OCI-LY3 (cell line): ENCODE results near the gene COL4A3.

ENCODE experiments used
- H2AFZ ChIP-seq: fragments of 200-600, 300-600 bp; shearing (Covaris generic); 2 replicates; pipeline ENCODE4 v1.6.0; 2014; ENCODE audit warnings: antibody characterized with exemption, low read depth, low read length
- H3K27ac ChIP-seq: fragments of 200-600, 300-600 bp; sonication (generic); 2 replicates; pipeline ENCODE4 v1.5.1; 2014; ENCODE audit warnings: mild to moderate bottlenecking, low read length, moderate library complexity, mixed read lengths
- H3K27me3 ChIP-seq: fragments of 200-600, 300-600 bp; sonication (generic); 2 replicates; pipeline ENCODE4 v1.6.1; 2014; ENCODE audit warnings: low read depth, low read length, mixed read lengths
- H3K36me3 ChIP-seq: fragments of 200-600, 300-600 bp; sonication (generic); replicated peaks from 2 replicates; pipeline ENCODE3; 2014; ENCODE audit warnings: low read depth, low read length, mixed read lengths
- H3K4me1 ChIP-seq: fragments of 300-600, 200-600 bp; sonication (generic); 2 replicates; pipeline ENCODE4 v1.6.1; 2014; ENCODE audit warnings: low read length, mixed read lengths
- H3K4me2 ChIP-seq: fragments of 200-600, 300-600 bp; sonication (generic); 2 replicates; pipeline ENCODE4 v1.6.1; 2014; ENCODE audit warnings: low read length, mixed read lengths
- H3K4me3 ChIP-seq: fragments of 300-600, 200-600 bp; sonication (generic); 2 replicates; pipeline ENCODE4 v1.5.1; 2014; ENCODE audit warnings: antibody characterized with exemption, mild to moderate bottlenecking, low read length, moderate library complexity
- H3K79me2 ChIP-seq: fragments of 300-600, 200-600 bp; shearing (Covaris generic); 2 replicates; pipeline ENCODE4 v1.6.1; 2014; ENCODE audit warnings: mild to moderate bottlenecking, low read length, mixed read lengths
- H3K9ac ChIP-seq: fragments of 300-600, 200-600 bp; shearing (Covaris generic); 2 replicates; pipeline ENCODE4 v1.6.0; 2014; ENCODE audit warnings: mild to moderate bottlenecking, low read length, moderate library complexity
- H3K9me3 ChIP-seq: fragments of 200-600, 300-600 bp; shearing (Covaris generic); 2 replicates; pipeline ENCODE4 v1.6.1; 2014; ENCODE audit warnings: low read length, mixed read lengths; ENCODE audit not compliant: insufficient read depth
- H4K20me1 ChIP-seq: fragments of 200-600, 300-600 bp; sonication (generic); 2 replicates; pipeline ENCODE4 v1.6.1; 2016; ENCODE audit warnings: low read length, mixed read lengths; ENCODE audit not compliant: insufficient read depth
- CTCF ChIP-seq: fragments of 200-600, 300-600 bp; sonication (generic); IDR thresholded peaks from 2 replicates; pipeline ENCODE4 v1.5.1; 2014; ENCODE audit warnings: antibody characterized with exemption, low read length, low read depth
- EZH2phosphoT487 ChIP-seq: fragments of 200-600 bp; shearing (Covaris generic); IDR thresholded peaks from 2 replicates; pipeline ENCODE4 v1.6.1; 2018; ENCODE audit warnings: antibody characterized with exemption, mixed run types, low read depth

Gene COL4A3

DNA sequence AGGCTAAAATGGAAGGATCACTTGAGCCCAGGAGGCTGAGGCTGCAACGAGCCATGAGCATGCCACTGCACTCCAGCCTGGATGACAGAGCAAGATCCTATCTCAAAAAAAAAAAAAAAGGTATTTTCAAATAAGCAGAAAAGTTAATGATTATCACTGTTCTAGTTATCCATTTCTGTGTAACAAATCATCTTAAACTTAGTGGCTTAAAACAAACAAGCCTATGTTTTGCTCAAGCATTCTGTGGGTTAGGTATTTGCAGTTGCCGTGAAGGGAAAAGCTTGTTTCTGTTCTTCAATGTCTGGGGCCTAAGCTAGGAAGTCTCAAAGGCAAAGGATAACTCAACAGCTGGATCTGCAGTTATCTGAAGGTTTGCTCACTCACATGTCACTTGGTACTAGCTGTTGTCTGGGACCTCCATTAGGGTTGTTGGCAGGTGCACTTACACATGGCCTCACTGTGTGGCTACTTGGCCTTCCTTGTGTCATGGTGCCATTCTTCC, 174.7 kb downstream of the COL4A3 start:
- no peaks in the 10 kb centered on the region for H3K9me3 ChIP-seq
- H2AFZ ChIP-seq = no peak overlapping the region
- H3K36me3 ChIP-seq = peaks cover 8% of the 10 kb centered on the region
- no peak overlapping the region for H3K4me3 ChIP-seq
- no peak overlapping the region for H3K4me2 ChIP-seq
- H4K20me1 ChIP-seq = no peaks in the 10 kb centered on the region
- no peak for TF ChIP-seq EZH2phosphoT487
- TF ChIP-seq CTCF = no peak
- H3K79me2 ChIP-seq = no peaks in the 10 kb centered on the region
- H3K9ac ChIP-seq = no peak overlapping the region
- no peaks in the 10 kb centered on the region for H3K4me1 ChIP-seq
- no peaks in the 10 kb centered on the region for H3K27me3 ChIP-seq
- no peak overlapping the region for H3K27ac ChIP-seq

GRCh38 chr2:227340106-227340505, 175.7 kb downstream of the COL4A3 start:
- Histone ChIP-seq H3K27me3 (no peaks in the 10 kb centered on the region), H3K4me2 (no peak overlapping the region), H3K9ac (no peak overlapping the region), H3K9me3 (no peaks in the 10 kb centered on the region), H2AFZ (no peak overlapping the region), H3K27ac (no peak overlapping the region), H3K36me3 (peaks cover 4% of the 10 kb centered on the region), H3K4me3 (no peak overlapping the region), H3K79me2 (no peaks in the 10 kb centered on the region), H4K20me1 (no peaks in the 10 kb centered on the region), H3K4me1 (no peaks in the 10 kb centered on the region)
- no peak for TF ChIP-seq CTCF
- no peak for TF ChIP-seq EZH2phosphoT487

DNA sequence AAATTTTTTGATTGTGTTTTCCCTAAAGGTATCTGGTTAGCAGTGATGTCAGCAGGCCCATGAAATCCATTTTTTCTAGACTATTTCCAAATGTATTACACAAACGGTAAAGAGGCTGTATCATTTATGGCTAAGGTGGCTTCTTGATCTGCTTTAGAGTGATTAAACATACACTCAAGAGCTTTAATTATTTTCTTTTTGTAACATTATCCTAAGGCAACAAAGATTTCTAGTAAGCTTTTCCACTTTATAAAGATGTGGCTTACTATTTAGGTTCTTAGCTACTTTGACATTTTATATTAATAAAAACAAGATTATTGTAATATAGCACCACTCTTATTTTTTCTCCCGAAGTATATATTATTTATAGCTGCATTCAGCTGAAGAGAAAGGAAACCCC, 177.1 kb downstream of the COL4A3 start:
- Histone ChIP-seq H3K27ac (no peak overlapping the region), H3K36me3 (no peaks in the 10 kb centered on the region), H4K20me1 (no peaks in the 10 kb centered on the region), H2AFZ (no peak overlapping the region), H3K4me1 (no peaks in the 10 kb centered on the region), H3K4me2 (no peak overlapping the region), H3K9ac (no peak overlapping the region), H3K9me3 (no peaks in the 10 kb centered on the region), H3K27me3 (no peaks in the 10 kb centered on the region), H3K4me3 (no peak overlapping the region), H3K79me2 (no peaks in the 10 kb centered on the region)
- no peak for TF ChIP-seq CTCF
- no peak for TF ChIP-seq EZH2phosphoT487

DNA sequence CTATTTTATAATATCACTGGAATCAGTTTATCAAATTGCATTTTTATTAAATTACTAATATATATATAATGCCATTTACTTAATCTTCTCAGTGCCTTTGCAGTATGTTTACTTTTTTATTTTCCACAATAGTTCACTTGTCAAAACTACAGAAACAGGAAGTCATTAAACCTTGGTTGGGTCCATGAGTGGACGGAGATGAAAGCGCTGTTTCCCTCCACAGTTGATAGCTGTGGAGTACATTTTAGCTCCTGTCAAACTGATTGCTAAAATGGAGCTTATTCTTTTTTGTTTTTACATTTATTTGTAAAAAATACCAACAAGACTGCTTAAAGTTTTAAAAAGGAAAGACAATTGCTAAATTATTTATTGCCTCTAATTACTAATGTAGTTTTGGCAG, 179.8 kb downstream of the COL4A3 start:
- Histone ChIP-seq H3K4me1 (no peaks in the 10 kb centered on the region), H3K36me3 (no peaks in the 10 kb centered on the region), H2AFZ (no peak overlapping the region), H3K79me2 (no peaks in the 10 kb centered on the region), H3K9ac (no peak overlapping the region), H3K4me2 (no peak overlapping the region), H3K4me3 (no peak overlapping the region), H3K9me3 (no peaks in the 10 kb centered on the region), H3K27ac (no peak overlapping the region), H4K20me1 (no peaks in the 10 kb centered on the region), H3K27me3 (no peaks in the 10 kb centered on the region)
- no peak for TF ChIP-seq CTCF
- TF ChIP-seq EZH2phosphoT487 = no peak
